Prostate gland (tissue), 2 donors: ENCODE measurements around the gene TRPC4. TPM values are rescaled to one million over a fixed set of nuclear protein-coding genes. Genes with fewer than 3 reads are reported as not detected.

ENCODE experiments used
- DNase-seq: peaks from one replicate; pipeline ENCODE4 v3.0.0-alpha.2; 2019; ENCODE audit warnings: low spot score
- H3K27ac ChIP-seq, 2 donors: fragments of 200-600 bp; sonication (generic); 2 replicates each; pipeline ENCODE4 v1.5.1; 2017 to 2019
- H3K27me3 ChIP-seq: fragments of 200-600 bp; sonication (generic); replicated peaks from 2 replicates; pipeline ENCODE4 v1.5.1; 2019; ENCODE audit not compliant: insufficient read depth
- H3K36me3 ChIP-seq, 2 donors: fragments of 200-600 bp; sonication (generic); 1 replicate in 1 of 2; 2 replicates in 1 of 2; pipeline versions ENCODE4 v1.5.1 to v1.8.1; 2017 to 2019
- H3K4me1 ChIP-seq: fragments of 200-600 bp; sonication (generic); replicated peaks from 2 replicates; pipeline ENCODE4 v1.5.1; 2019
- H3K4me3 ChIP-seq, 2 donors: fragments of 200-600 bp; sonication (generic); 2 replicates each; pipeline ENCODE4 v1.5.1; 2017 to 2019
- H3K9me3 ChIP-seq: fragments of 200-600 bp; sonication (generic); 2 replicates; pipeline ENCODE4 v1.5.1; 2017
- POLR2A ChIP-seq: fragments of 450-650 bp; IDR thresholded peaks from one replicate; pipeline ENCODE4 v1.6.1; 2016; ENCODE audit warnings: antibody characterized with exemption, mild to moderate bottlenecking
- POLR2AphosphoS5 ChIP-seq: sonication (generic); formaldehyde crosslinking; IDR thresholded peaks from one replicate; pipeline ENCODE4 v1.6.1; 2017; ENCODE audit warnings: antibody characterized with exemption
- WGBS: methylation state at CpG from one replicate; pipeline ENCODE4 v1.1.5; 2018; 5-methylcytosine and 5-hydroxymethylcytosine counted together
- intact Hi-C: fragments of 100-400 bp; cut with DNase I; formaldehyde crosslinking; loops from one replicate; pipeline ENCODE4 v1.14.2; 2022
- total RNA-seq, 2 donors: library from RNA; depleted of rRNA; stranded (reverse); fragments of >200 nt; gene quantifications; one replicate each; pipeline ENCODE4 v1.1.0, GENCODE V29; 2016
- TF ChIP-seq, protein P1 (sequence below), 4 experiments: fragments of 200-600 bp in 2 of 4; fragments of 450-650 bp in 2 of 4; sonication (generic) in 2 of 4; IDR thresholded peaks; 1 replicate in 3 of 4; 2 replicates in 1 of 4; pipeline ENCODE4 v1.5.1; 2016 to 2019; ENCODE audit warnings: antibody characterized with exemption in 4 of 4, mild to moderate bottlenecking in 2 of 4, moderate library complexity in 2 of 4

Gene TRPC4
- total RNA-seq, 2 donors from 2014 or later: 2.4 to 4.0 TPM

GRCh38 chr13:37617173-37617572 is 252.4 kb downstream of the TRPC4 start:
- 65% methylated on average over 1 of the region's 1 CpG for WGBS
- Histone ChIP-seq H3K9me3 (no peaks in the 10 kb centered on the region), H3K36me3 (no peaks in the 10 kb centered on the region), H3K27ac (no peak overlapping the region), H3K4me3 (no peak overlapping the region), H3K4me1 (no peaks in the 10 kb centered on the region), H3K27me3 (no peaks in the 10 kb centered on the region)
- TF ChIP-seq POLR2A: no peak
- TF ChIP-seq, protein P1, sequence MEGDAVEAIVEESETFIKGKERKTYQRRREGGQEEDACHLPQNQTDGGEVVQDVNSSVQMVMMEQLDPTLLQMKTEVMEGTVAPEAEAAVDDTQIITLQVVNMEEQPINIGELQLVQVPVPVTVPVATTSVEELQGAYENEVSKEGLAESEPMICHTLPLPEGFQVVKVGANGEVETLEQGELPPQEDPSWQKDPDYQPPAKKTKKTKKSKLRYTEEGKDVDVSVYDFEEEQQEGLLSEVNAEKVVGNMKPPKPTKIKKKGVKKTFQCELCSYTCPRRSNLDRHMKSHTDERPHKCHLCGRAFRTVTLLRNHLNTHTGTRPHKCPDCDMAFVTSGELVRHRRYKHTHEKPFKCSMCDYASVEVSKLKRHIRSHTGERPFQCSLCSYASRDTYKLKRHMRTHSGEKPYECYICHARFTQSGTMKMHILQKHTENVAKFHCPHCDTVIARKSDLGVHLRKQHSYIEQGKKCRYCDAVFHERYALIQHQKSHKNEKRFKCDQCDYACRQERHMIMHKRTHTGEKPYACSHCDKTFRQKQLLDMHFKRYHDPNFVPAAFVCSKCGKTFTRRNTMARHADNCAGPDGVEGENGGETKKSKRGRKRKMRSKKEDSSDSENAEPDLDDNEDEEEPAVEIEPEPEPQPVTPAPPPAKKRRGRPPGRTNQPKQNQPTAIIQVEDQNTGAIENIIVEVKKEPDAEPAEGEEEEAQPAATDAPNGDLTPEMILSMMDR (IDR thresholded peaks at IDR 0.05): no peak
- TF ChIP-seq POLR2AphosphoS5: no peak
- intact Hi-C loops: no loop called here
- no peak for DNase-seq

DNA sequence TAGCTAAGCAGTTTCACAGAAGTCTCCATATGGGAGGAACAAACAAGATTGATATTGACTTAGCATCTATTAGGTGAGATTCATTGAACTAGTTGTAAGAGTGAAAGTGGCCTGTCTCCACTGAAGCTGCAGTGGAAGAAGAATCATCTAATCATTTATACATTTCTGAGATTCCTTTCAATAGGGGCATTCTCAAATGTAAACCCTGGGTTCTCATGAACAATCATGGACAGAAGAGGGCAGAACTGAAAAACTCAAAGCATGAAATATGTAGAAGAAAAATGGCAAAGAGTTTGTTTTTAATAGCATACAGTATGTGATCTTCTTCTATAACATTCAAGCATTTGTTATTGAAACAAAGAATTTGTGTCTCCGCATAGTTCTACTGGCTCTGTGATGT is 253.4 kb downstream of the TRPC4 start:
- Histone ChIP-seq H3K4me1 (no peaks in the 10 kb centered on the region), H3K4me3 (no peak overlapping the region), H3K27me3 (no peaks in the 10 kb centered on the region), H3K36me3 (no peaks in the 10 kb centered on the region), H3K27ac (no peak overlapping the region), H3K9me3 (no peaks in the 10 kb centered on the region)
- WGBS: 79% methylated on average over 1 of the region's 1 CpG
- no peak for TF ChIP-seq POLR2AphosphoS5
- TF ChIP-seq, protein P1 (IDR thresholded peaks at IDR 0.05): no peak
- TF ChIP-seq POLR2A: no peak
- DNase-seq: no peak
- intact Hi-C loops: no loop called here

DNA sequence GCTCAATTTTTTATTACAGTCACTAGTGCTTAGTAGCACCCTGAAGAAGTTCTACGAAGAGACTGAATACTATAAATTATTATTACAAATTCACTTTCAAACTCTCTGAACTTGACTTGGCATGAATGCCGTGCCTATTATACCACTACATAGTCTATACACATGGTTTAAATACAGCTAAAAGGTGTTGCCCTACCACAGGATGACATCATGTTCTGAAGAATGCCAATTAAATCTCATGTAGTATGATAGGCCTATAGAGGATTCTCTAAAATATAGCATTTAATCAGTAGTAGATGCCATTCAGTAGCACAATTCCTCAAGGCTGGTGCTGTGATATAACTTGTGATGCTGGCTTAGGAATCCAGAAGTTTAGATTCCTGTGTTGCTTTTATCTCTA is 254.3 kb downstream of the TRPC4 start:
- Histone ChIP-seq H3K36me3 (no peaks in the 10 kb centered on the region), H3K9me3 (no peaks in the 10 kb centered on the region), H3K4me1 (no peaks in the 10 kb centered on the region), H3K4me3 (no peak overlapping the region), H3K27me3 (no peaks in the 10 kb centered on the region), H3K27ac (no peak overlapping the region)
- no peak for TF ChIP-seq POLR2AphosphoS5
- TF ChIP-seq, protein P1 (IDR thresholded peaks at IDR 0.05): no peak
- no peak for TF ChIP-seq POLR2A
- intact Hi-C loops: no loop called here
- WGBS: 73% methylated on average over 2 of the region's 2 CpGs
- no peak for DNase-seq

- intact Hi-C loops: no loop called here
- DNase-seq: no peak
- WGBS: 61% methylated on average over 2 of the region's 2 CpGs
- no peaks in the 10 kb centered on the region for H3K9me3 ChIP-seq
- TF ChIP-seq POLR2AphosphoS5: no peak
- TF ChIP-seq POLR2A: no peak
- TF ChIP-seq, protein P1 (IDR thresholded peaks at IDR 0.05): no peak
- no peak overlapping the region for H3K4me3 ChIP-seq
- H3K27me3 ChIP-seq: no peaks in the 10 kb centered on the region
- H3K4me1 ChIP-seq: no peaks in the 10 kb centered on the region
- H3K36me3 ChIP-seq: no peaks in the 10 kb centered on the region
- H3K27ac ChIP-seq: no peak overlapping the region
Measured at GRCh38 chr13:37613638-37614037, 255.9 kb downstream of the TRPC4 start.

DNA sequence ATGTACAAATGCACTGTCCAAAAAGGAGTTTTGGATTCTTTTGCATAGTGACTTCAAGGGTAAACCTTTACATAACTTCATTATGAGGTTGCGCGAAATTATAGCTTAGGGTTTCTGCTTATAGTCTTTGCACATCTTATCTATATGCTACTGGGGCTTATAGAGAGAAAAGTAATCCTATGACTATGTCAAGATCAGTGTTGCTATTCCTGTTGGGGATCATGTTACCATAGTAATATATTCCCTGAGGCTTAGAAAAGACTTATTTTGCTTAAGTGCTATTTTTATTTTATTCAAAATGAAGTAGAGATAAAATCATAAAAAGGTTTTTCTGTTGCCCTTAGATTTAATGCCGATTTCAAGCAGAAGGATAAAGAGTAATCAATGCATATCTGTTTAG is 256.3 kb downstream of the TRPC4 start:
- no peaks in the 10 kb centered on the region for H3K27me3 ChIP-seq

More for the DNA sequence above, 256.3 kb downstream of the TRPC4 start:
- TF ChIP-seq POLR2A (no peak), POLR2AphosphoS5 (no peak)
- TF ChIP-seq, protein P1 (IDR thresholded peaks at IDR 0.05): no peak
- Histone ChIP-seq H3K9me3 (no peaks in the 10 kb centered on the region), H3K27ac (no peak overlapping the region), H3K4me1 (no peaks in the 10 kb centered on the region), H3K4me3 (no peak overlapping the region), H3K36me3 (no peaks in the 10 kb centered on the region)
- WGBS: 75% methylated on average over 3 of the region's 3 CpGs
- intact Hi-C loops: no loop called here
- no peak for DNase-seq
